Right forelimb (tissue), 1 donor: ENCODE results near the gene KPNA4.
"Not testable (repeated sequence)": the region's sequence is repeated elsewhere in the genome, so short reads cannot be mapped to it uniquely, and the experiment has no call there.

Experiments used
- DNase-seq: peaks from one replicate; pipeline ENCODE4 v3.0.0-alpha.2; 2018

The KPNA4 gene

GRCh38 chr3:160565442-160566403, at the start of gene KPNA4:
KPNA4 (minus strand) TSS chr3:160565571; CDS start chr3:160565282, 289 bp downstream.
- peak; percentile 98 for DNase-seq

DNA sequence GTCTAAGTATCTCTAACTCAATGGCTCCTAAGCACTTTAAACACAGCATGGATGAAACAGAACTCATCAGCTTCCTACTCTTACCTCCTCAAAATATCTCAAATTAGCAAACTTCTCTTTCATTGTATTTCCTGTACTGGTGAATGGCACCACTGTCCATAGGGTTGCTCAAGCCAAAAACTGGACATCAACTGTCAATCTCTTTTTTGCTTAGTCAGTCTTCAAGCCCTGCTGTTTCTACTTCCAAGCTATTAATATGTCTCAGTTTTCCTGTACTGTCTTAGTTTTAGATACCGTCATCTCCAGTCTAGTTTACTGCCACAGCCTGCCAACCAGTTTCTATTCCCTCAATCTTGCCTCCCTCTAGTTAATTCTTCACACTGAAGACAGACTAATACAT, 48.3 kb upstream of the KPNA4 start:
- DNase-seq = no peak

- DNase-seq = peak; percentile 45
These were observed 47.2 kb upstream of the KPNA4 start for GRCh38 chr3:160612386-160613075.

GRCh38 chr3:160611141-160611540, 45.8 kb upstream of the KPNA4 start:
- DNase-seq = no peak

GRCh38 chr3:160608870-160609269, 43.5 kb upstream of the KPNA4 start:
- no peak for DNase-seq

DNA sequence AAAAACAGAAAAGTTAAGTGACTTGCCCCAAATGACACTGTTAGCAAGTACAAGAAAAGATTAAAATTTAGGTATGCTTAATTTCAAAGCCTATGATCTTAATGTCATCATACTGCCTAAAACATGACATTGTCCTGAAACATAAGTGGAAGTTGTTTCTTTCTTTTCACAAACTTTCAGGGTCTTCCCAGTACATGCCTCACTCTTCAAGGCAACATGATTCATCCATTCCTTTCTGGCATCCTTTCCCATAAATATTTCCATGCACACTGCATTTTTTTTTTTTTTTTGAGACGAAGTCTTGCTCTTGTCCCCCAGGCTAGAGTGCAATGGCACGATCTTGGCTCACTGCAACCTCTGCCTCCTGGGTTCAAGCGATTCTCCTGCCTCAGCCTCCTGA, 42.5 kb upstream of the KPNA4 start:
- DNase-seq = no peak

- DNase-seq = no peak
These were observed 39.9 kb upstream of the KPNA4 start for GRCh38 chr3:160605315-160605714.

DNA sequence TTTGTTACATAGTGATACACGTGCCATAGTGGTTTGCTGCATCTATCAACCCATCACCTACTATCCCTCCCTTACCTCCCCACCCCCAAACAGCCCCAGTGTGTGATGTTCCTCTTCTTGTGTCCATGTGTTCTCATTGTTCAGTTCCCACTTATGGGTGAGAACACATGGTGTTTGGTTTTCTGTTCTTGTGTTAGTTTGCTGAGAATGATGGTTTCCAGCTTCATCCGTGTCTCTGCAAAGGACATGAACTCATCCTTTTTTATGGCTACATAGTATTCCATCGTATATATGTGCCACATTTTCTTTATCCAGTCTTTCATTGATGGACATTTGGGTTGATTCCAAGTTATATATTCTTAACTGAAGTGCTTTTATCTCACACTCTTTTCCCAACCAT, 38.5 kb upstream of the KPNA4 start:
- not testable (repeated sequence) for DNase-seq

DNA sequence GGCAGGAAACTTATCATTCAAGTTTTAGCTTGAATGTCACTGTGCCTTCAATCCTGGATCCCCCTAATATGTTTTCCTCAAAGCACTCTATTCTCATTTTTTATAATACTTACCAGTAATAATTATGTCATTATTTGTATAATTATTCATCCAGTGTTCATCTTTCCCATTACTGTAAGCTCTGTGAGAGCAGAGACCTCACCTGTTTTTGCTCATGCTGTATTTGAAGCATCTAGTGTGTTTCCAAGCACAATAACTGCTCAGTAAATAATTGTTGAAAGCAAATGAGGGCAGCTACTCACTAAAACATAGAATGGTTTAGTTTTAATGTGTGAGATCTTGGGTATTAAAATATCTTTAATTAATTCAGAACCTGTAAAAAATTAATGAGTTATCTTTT, 36.9 kb upstream of the KPNA4 start:
- DNase-seq = no peak

GRCh38 chr3:160601288-160601687, 35.9 kb upstream of the KPNA4 start:
- no peak for DNase-seq

- DNase-seq = no peak
These were observed 33.5 kb upstream of the KPNA4 start for GRCh38 chr3:160598865-160599264.

DNA sequence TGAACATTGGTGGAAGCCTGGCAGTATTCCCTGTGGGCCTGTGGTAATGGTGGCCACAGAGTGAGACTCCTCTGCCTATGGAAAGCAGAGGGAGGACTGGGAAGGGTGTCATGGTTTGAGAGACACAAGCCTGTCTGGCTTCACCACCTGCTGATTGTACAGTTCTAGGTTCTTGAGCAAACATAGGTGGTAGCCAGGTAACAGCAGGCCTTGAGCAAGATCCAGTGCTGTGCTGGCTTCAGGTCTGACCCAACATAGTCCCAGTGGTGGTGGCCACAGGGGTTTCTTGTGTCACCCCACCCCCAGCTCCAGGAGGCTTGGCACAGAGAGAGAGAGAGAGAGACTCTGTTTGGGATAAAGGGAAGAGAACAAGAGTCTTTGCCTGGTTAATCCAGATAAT, 22.7 kb upstream of the KPNA4 start:
- no peak for DNase-seq

GRCh38 chr3:160587105-160587504, 21.7 kb upstream of the KPNA4 start:
- DNase-seq = no peak

GRCh38 chr3:160586679-160587078, 21.3 kb upstream of the KPNA4 start:
- no peak for DNase-seq

DNA sequence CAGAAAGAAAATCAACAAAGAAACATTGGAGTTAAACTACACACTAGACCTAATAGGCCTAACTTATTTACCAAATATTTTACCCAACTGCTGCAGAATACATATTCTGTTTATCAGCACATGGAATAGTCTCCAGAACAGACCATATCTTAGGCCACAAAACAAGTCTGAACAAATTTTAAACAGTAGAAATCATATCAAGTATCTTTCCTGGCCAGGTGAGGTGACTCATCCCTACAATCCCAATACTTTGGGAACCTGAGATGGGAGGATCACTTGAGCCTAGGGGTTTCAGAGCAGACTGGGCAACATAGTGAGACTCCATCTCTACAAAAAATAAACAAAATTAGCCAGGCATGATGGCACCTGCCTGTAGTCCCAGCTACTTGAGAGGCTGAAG, 18.1 kb upstream of the KPNA4 start:
- no peak for DNase-seq

GRCh38 chr3:160580938-160581337, 15.6 kb upstream of the KPNA4 start:
- no peak for DNase-seq

- no peak for DNase-seq
These were observed 12.3 kb upstream of the KPNA4 start for GRCh38 chr3:160577556-160578195.

DNA sequence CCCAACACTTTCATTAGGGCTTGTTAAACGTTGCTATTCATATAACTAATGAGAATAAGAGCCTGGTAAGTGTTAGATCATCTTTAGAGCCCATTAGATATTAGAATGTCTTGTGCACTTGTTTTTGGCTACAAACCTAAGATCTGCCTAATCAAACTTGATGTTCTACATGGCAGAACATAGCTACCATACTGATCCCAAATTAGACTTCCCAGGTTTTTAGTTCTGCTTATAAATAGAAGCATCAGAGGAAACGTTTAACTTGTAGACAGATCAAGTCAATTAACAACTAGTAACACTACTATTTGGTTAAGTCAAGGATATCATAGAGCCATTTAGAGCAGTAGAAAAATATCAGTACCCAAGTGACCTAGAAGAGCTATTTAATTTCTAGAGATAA, 11.7 kb upstream of the KPNA4 start:
- no peak for DNase-seq

- DNase-seq = no peak
These were observed 11.2 kb upstream of the KPNA4 start for GRCh38 chr3:160576621-160577020.

- DNase-seq = no peak
These were observed 10.2 kb upstream of the KPNA4 start for GRCh38 chr3:160575589-160575988.

- DNase-seq = no peak
These were observed 9.3 kb upstream of the KPNA4 start for GRCh38 chr3:160574636-160575035.

GRCh38 chr3:160573955-160574525, 8.7 kb upstream of the KPNA4 start:
- DNase-seq = not testable (repeated sequence)
